K562 (cell line): ENCODE measurements around the gene EGLN1. TPM values are rescaled to one million over a fixed set of nuclear protein-coding genes. Genes with fewer than 3 reads are reported as not detected.
A peak's percentile ranks its signal among the peaks of the same experiment; 100 is the strongest.

ENCODE experiments used
- CHD4 ChIP-seq: fragments of 200-600 bp; sonication (generic); IDR thresholded peaks from 3 replicates; pipeline ENCODE4 v1.6.1; 2012; ENCODE audit warnings: low read depth, mild to moderate bottlenecking, mixed read lengths, low read length, inconsistent platforms; ENCODE audit not compliant: insufficient read depth, insufficient replicate concordance, poor library complexity, severe bottlenecking
- CUX1 ChIP-seq: fragments of 200-800 bp; sonication (Bioruptor generic); IDR thresholded peaks from 2 replicates; pipeline ENCODE4 v1.6.1; 2016; ENCODE audit warnings: missing genetic modification characterization, missing compliant biosample characterization
- DDX20 ChIP-seq: fragments of 450-650 bp; IDR thresholded peaks from 2 replicates; pipeline ENCODE4 v1.6.1; 2016; ENCODE audit warnings: missing genetic modification characterization, low read depth, mild to moderate bottlenecking, missing compliant biosample characterization, moderate library complexity
- EHMT2 ChIP-seq: fragments of 450-650 bp; IDR thresholded peaks from 2 replicates; pipeline ENCODE4 v1.6.1; 2018; ENCODE audit warnings: antibody characterized with exemption
- ELF1 ChIP-seq: fragments of 200-800 bp; sonication (Bioruptor generic); IDR thresholded peaks from 2 replicates; pipeline ENCODE4 v1.6.1; 2016; ENCODE audit warnings: missing genetic modification characterization, missing compliant biosample characterization
- EWSR1 ChIP-seq: fragments of 450-650 bp; IDR thresholded peaks from 2 replicates; pipeline ENCODE4 v1.6.1; 2018; ENCODE audit warnings: borderline replicate concordance, mild to moderate bottlenecking, low read depth, moderate library complexity; ENCODE audit not compliant: partially characterized antibody
- GATA2 ChIP-seq: sonication (generic); formaldehyde crosslinking; IDR thresholded peaks from 2 replicates; pipeline ENCODE4 v1.4.0; 2020; ENCODE audit warnings: mild to moderate bottlenecking, missing genetic modification reagents
- GTF2F1 ChIP-seq: IDR thresholded peaks from 2 replicates; pipeline ENCODE4 v1.6.1; 2011; ENCODE audit warnings: low read depth, low read length, improper control_type of control experiment
- HDAC1 ChIP-seq, 2 experiments: fragments of 450-650 bp; IDR thresholded peaks; 2 replicates each; pipeline ENCODE4 v1.6.1; 2016 to 2017; ENCODE audit warnings: inconsistent platforms in 1 of 2, mild to moderate bottlenecking in 1 of 2, moderate library complexity in 1 of 2
- HIVEP1 ChIP-seq: fragments of 250-450 bp; sonication (Bioruptor Pico); IDR thresholded peaks from 2 replicates; pipeline ENCODE4 v1.4.0; 2020; ENCODE audit warnings: mild to moderate bottlenecking
- HSF4 ChIP-seq: fragments of 250-450 bp; sonication (Bioruptor Pico); IDR thresholded peaks from 2 replicates; pipeline ENCODE4 v2.1.2; 2022; ENCODE audit warnings: mild to moderate bottlenecking, moderate library complexity, borderline replicate concordance
- MTA2 ChIP-seq: fragments of 450-650 bp; IDR thresholded peaks from 2 replicates; pipeline ENCODE4 v1.6.1; 2016; ENCODE audit warnings: low read depth
- NFRKB ChIP-seq: fragments of 450-650 bp; IDR thresholded peaks from 2 replicates; pipeline ENCODE4 v1.6.1; 2016; ENCODE audit warnings: low read depth
- NR2C1 ChIP-seq, 2 experiments: fragments of 450-650 bp; IDR thresholded peaks; 2 replicates each; pipeline ENCODE4 v1.6.1; 2017; ENCODE audit warnings: mild to moderate bottlenecking in 2 of 2, antibody characterized with exemption in 1 of 2, inconsistent platforms in 1 of 2, missing compliant biosample characterization in 1 of 2, missing genetic modification characterization in 1 of 2
- TAF1 ChIP-seq: IDR thresholded peaks from 2 replicates; pipeline ENCODE4 v1.6.1; 2011; ENCODE audit warnings: mild to moderate bottlenecking, low read length, moderate library complexity; ENCODE audit not compliant: insufficient read depth, control insufficient read depth, severe bottlenecking; ENCODE audit errors: extremely low read depth
- ZNF239 ChIP-seq: fragments of 250-450 bp; sonication (Bioruptor Pico); IDR thresholded peaks from 2 replicates; pipeline ENCODE4 v1.4.0; 2020; ENCODE audit warnings: mild to moderate bottlenecking
- ZNF3 ChIP-seq: fragments of 250-450 bp; sonication (Bioruptor Pico); IDR thresholded peaks from 2 replicates; pipeline ENCODE4 v1.5.0; 2021; ENCODE audit warnings: mild to moderate bottlenecking, moderate library complexity
- ZNF511 ChIP-seq: sonication (generic); formaldehyde crosslinking; IDR thresholded peaks from 2 replicates; pipeline ENCODE4 v1.8.0; 2022; ENCODE audit warnings: mild to moderate bottlenecking, missing genetic modification reagents
- ZNF77 ChIP-seq: fragments of 250-450 bp; sonication (Bioruptor Pico); IDR thresholded peaks from 2 replicates; pipeline ENCODE4 v1.5.0; 2020
- polyA plus RNA-seq, 8 experiments: library from polyadenylated mRNA; depleted of rRNA in 4 of 8; stranded (reverse) in 5 of 8; unstranded in 3 of 8; fragments of >200 nt; fragmentation: Nextera tagmentation in 2 of 8; fragmentation: Illumina TruSeq in 1 of 8; extraction: Ambion mirVana in 2 of 8; extraction: Trizol in 1 of 8; gene quantifications; 2 replicates each; pipeline versions ENCODE4 v1.2.1 to v1.2.3, GENCODE V29; 2011 to 2014; ENCODE audit warnings: inconsistent platforms in 1 of 8, missing spikeins in 1 of 8
- total RNA-seq, 7 experiments: library from RNA; depleted of rRNA in 6 of 7; stranded (reverse); fragments of >200 nt in 6 of 7; fragmentation: Illumina TruSeq in 2 of 7; extraction: Trizol in 2 of 7; gene quantifications; 2 replicates each; pipeline versions ENCODE4 v1.2.1 to v1.2.3, GENCODE V29; 2011 to 2021; ENCODE audit warnings: low replicate concordance in 1 of 7

Gene EGLN1
- total and polyA plus RNA-seq, 9 of the 15 experiments (the other 6 are each of a cell fraction or from before 2014, with no cell fraction given) = 5.2 to 54.3 (median 24.6) TPM

- TF ChIP-seq MTA2 (no peak), CUX1 (CRISPR knock-in tag) (no peak), HIVEP1 (CRISPR knock-in tag) (no peak), DDX20 (tag) (no peak), EHMT2 (no peak), ZNF3 (CRISPR knock-in tag) (no peak), ZNF511 (no peak), HDAC1 (IDR thresholded peaks at IDR 0.05) (peak in 1 of 2 experiments; percentile 70; a peak in 2 of 4 replicates), ZNF239 (CRISPR knock-in tag) (no peak), GATA2 (CRISPR knock-in tag) (no peak), ELF1 (tag) (no peak), EWSR1 (no peak), NR2C1 (IDR thresholded peaks at IDR 0.05) (no peak), NR2C1 (tag; IDR thresholded peaks at IDR 0.05) (no peak), HSF4 (CRISPR knock-in tag) (no peak), GTF2F1 (no peak), CHD4 (no peak), TAF1 (peak; percentile 77), ZNF77 (CRISPR knock-in tag) (no peak), NFRKB (peak; percentile 87)
Measured at GRCh38 chr1:231421971-231422797, at the start of gene EGLN1 (continued).
